CD4-positive, alpha-beta T cell treated with Interleukin-6 for 4 hours (primary cell): ENCODE data around the gene HSPA1B.
"Not testable (repeated sequence)": the region's sequence is repeated elsewhere in the genome, so short reads cannot be mapped to it uniquely, and the experiment has no call there.

Experiments
- DNase-seq: peaks from one replicate; pipeline ENCODE4 v3.0.0-alpha.2; 2020; ENCODE audit warnings: mixed read lengths

HSPA1B gene

DNA sequence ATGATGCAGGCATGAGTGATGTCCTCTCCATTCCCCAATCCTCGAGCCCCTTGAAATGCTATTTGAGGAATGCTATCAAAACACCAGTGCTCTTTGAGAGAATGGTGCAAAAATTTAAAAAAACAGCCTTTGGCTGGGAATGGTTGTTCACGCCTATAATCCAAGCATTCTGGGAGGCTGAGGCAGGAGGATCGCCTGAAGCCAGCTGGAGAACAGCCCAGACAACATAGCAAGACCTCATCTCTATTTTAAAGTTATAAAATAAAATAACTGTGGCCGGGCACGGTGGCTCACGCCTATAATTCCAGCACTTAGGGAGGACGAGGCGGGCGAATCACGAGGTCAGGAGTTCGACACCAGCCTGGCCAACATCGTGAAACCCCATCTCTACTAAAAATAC is 27.8 kb upstream of the HSPA1B start:
- no peak for DNase-seq

- DNase-seq: not testable (repeated sequence)
These were observed 26.3 kb upstream of the HSPA1B start for GRCh38 chr6:31801031-31801927.

- no peak for DNase-seq
These were observed 21.5 kb upstream of the HSPA1B start for GRCh38 chr6:31805939-31806469.

- peak; percentile 99 for DNase-seq
These were observed 20.9 kb upstream of the HSPA1B start, which contains the start of gene LSM2 for GRCh38 chr6:31806470-31807272. Gene LSM2 (minus strand): TSS chr6:31806966. CDS start chr6:31806757, 209 bp downstream.

GRCh38 chr6:31808599-31808998 is 18.9 kb upstream of the HSPA1B start:
- not testable (repeated sequence) for DNase-seq

- no peak for DNase-seq
These were observed 15.9 kb upstream of the HSPA1B start for GRCh38 chr6:31811645-31812044.

DNA sequence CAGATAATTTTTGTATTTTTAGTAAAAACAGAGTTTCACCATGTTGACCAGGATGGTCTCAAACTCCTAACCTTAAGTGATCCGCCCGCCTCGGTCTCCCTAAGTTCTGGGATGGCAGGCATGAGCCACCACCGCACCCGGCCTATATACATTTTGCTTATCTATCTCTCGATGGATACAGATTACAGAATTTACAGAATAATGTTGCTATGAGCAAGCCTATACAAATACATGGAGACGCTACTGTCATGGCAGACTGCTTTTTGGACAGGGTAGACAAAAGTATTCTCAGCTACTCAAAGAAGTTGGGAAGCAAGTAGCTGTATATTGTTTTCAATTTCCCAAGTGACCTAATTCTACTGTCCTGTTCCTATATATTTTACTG is 14.1 kb upstream of the HSPA1B start:
- DNase-seq: no peak

DNA sequence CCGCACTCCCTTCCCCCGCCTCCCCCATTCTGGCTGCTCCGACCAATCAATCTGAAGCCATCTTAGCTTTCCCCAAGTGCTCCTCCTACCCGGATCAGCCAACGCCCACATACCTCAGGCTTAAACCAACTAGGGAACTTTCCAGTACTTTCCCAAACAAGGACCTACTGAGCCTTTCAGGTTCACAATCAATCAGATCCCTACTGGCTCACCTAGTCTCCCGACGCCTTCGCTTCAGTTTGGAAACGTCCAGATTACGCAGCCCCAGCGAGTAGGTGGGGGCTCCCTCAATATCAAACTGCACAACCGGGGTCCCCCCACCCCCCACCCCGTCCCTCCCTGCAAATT is 12.9 kb upstream of the HSPA1B start:
- DNase-seq: peak; percentile 79

DNA sequence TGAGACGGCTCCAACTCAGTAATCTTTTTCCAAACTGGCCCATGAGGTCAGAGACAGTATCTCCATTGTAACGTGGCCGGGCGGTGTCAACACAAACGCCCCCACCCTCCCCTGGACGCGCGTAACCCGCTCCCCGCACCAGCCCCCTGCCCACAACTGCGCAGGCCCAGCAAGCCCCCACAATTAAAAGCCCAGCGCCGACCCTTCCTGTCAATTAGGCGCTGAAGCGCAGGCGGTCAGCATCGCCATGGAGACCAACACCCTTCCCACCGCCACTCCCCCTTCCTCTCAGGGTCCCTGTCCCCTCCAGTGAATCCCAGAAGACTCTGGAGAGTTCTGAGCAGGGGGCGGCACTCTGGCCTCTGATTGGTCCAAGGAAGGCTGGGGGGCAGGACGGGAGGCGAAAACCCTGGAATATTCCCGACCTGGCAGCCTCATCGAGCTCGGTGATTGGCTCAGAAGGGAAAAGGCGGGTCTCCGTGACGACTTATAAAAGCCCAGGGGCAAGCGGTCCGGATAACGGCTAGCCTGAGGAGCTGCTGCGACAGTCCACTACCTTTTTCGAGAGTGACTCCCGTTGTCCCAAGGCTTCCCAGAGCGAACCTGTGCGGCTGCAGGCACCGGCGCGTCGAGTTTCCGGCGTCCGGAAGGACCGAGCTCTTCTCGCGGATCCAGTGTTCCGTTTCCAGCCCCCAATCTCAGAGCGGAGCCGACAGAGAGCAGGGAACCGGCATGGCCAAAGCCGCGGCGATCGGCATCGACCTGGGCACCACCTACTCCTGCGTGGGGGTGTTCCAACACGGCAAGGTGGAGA is 12.3 kb upstream of the HSPA1B start, which contains the start of the genes HSPA1A and HSPA1L:
Gene HSPA1A (plus strand): TSS at position 519 of the 814 bp plus-strand sequence. CDS start 214 bp downstream, at position 733.
Gene HSPA1L (minus strand): TSS at position 259 of the 814 bp plus-strand sequence. CDS start 3,311 bp downstream, outside the sequence.
- peak; percentile 75 for DNase-seq

DNA sequence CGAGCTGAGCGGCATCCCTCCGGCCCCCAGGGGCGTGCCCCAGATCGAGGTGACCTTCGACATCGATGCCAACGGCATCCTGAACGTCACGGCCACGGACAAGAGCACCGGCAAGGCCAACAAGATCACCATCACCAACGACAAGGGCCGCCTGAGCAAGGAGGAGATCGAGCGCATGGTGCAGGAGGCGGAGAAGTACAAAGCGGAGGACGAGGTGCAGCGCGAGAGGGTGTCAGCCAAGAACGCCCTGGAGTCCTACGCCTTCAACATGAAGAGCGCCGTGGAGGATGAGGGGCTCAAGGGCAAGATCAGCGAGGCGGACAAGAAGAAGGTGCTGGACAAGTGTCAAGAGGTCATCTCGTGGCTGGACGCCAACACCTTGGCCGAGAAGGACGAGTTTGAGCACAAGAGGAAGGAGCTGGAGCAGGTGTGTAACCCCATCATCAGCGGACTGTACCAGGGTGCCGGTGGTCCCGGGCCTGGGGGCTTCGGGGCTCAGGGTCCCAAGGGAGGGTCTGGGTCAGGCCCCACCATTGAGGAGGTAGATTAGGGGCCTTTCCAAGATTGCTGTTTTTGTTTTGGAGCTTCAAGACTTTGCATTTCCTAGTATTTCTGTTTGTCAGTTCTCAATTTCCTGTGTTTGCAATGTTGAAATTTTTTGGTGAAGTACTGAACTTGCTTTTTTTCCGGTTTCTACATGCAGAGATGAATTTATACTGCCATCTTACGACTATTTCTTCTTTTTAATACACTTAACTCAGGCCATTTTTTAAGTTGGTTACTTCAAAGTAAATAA is 10.2 kb upstream of the HSPA1B start:
- not testable (repeated sequence) for DNase-seq

GRCh38 chr6:31817929-31818511 is 9.5 kb upstream of the HSPA1B start:
- not testable (repeated sequence) for DNase-seq

GRCh38 chr6:31819871-31820299 is 7.7 kb upstream of the HSPA1B start:
- DNase-seq: no peak

DNA sequence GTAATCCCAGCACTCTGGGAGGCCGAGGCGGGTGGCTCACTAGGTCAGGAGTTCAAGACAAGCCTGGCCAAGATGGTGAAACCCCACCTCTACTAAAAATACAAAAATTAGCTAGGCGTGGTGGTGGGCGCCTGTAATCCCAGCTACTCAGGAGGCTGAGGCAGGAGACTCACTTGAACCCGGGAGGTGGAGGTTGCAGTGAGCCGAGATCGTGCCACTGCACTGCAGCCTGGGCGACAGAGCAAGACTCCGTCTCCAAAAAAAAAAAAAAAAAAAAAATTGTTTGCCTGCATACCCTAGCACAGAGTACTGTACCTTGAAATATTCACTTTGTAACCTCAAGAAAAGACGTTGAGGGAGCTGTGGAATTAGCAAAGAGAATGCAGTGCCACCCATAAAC is 7.1 kb upstream of the HSPA1B start:
- DNase-seq: not testable (repeated sequence)

- no peak for DNase-seq
These were observed 6.1 kb upstream of the HSPA1B start for GRCh38 chr6:31821301-31822035.

GRCh38 chr6:31822036-31822821 is 5.3 kb upstream of the HSPA1B start:
- DNase-seq: peak; percentile 80

DNA sequence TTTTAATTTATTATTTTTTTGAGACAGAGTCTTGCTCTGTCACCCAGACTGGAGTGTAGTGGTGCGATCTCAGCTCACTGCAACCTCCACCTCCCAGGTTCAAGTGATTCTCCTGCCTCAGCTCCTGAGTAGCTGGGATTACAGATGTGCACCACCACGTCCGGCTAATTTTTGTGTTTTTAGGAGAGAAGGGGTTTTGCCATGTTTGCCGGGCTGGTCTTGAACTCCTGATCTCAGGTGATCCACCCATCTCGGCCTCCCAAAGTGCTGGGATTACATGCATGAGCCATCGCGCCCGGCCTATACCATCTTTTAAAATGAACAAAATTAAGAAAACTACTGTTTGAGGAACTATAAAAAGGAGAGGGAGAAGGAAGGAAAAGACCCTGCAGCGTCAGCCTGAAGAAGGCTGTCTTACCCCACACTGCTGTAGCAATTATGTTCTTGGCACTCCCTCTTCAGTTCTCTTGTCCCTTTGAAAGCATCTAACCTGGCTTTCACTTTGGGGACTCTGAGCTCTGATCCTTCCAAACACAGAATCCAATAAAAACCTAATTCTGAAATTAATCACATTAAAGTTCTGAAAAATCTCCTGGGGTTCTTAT is 3.8 kb upstream of the HSPA1B start:
- not testable (repeated sequence) for DNase-seq

DNA sequence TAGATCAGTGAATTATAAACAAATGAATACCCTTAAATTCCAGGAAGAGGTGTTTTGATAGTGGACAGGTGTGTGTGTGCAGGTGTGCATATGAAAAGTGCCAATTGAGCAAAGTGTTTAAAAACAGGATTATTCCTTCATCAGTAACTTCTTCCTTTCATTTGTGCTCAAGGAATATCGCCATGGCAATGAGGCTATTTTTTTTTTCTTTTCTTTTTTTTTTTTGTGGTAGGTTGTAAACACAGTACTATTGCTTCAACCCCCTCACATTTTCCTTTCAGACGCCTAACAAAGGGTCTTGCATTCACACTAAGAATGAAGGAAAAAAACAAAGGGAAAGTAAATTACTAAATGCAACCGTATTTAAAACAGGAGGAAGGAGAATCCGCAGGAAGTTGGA is 2.0 kb upstream of the HSPA1B start:
- DNase-seq: no peak

GRCh38 chr6:31826793-31827285 is 699 bp upstream of the HSPA1B start:
- peak; percentile 56 for DNase-seq
